ENCODE results near the gene CTSZ.
"Not testable (repeated sequence)": the region's sequence is repeated elsewhere in the genome, so short reads cannot be mapped to it uniquely, and the experiment has no call there.

The CTSZ gene

DNA sequence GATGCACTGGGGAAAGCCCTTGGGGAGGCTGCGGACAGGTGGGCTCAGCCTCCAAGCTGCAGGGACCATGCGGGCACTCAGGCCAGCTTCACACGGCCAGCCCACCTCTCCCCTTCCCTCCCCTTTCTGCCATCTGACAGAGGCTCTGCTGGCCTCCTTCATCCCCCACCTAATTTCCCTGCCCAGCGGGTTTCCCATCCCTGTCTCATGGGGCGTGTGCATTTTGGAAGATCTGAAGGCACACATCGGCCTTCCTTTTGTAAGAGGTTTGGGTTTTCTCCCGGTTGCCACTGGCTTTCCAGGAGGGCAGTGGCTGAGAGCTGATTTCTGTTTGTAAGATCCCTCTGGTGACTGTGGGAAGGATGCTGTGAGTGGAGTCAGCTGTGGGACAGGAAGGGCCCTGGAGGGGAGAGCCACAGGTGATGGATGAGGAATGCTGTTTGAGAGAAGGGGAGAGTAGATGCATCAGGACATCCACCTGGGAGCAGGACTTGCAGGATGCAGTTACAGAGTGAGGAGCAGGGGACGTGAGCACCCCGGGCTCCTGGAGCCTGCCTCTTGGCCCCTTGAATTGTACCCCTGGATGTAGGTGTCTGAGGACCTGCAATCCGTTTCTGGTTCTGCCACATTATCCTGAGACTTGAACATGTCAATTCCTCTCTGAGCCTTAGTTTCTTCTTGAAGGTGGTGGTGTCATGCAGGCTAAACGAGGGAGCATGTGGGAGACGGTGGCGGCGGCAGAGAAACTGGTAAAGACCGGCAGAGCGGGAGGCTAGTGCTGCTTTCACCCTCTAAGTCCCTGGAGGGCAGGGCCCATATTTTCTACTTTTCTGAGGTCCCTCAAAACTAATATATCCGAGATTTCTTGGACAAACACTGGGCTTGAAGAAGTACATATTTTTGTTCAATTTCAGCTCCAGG lies 6.2 kb upstream of the CTSZ start:
- DNase-seq = no peak

DNA sequence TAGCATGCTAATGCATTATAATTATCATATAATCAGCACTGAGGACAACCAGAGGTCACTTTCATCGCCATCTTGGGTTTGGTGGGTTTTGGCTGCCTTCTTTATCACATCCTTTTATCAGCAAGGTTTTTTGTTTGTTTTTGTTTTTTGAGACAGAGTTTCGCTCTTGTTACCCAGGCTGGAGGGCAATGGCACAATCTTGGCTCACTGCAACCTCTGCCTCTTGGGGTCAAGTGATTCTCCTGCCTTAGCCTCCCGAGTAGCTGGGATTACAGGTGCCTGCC lies 4.8 kb upstream of the CTSZ start:
- not testable (repeated sequence) for DNase-seq

DNA sequence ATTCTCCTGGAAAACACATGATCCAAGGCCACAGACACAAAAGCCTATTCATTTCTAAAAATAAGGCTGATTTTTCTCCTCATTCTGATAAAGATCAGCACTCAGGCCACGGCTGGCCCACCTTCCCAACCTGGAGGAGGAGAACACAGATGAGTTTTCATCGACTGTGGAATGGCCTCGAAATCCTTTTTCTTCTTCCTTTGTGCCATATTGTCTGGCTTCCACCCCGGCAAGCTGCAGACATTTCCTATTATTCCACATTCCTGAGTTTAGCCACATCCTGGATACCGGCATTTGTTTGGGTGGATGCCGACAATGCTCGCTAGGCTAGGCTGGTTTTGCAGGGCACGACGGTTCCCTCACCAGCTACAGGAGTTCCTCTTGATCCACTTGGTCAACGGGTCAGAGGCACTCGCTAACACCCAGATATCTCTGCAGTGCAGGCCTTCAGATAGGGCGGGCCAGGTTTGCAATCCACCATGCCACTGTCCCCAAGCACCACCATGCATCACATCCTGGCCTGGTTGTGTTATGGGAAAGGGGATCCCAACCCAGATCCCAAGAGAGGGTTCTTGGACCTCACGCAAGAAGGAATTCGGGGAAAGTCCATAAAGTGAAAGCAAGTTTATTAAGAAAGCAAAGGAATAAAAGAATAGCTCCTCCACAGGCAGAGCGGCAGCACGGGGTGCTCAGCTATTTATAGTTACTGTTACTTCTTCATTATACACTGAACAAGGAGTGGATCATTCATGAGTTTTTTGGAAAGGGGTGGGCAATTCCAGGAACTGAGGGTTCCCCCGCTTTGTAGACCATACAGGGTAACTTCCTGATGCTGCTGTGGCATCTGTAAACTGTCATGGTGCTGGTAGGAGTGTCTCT lies 4.2 kb upstream of the CTSZ start:
- DNase-seq = no peak

DNA sequence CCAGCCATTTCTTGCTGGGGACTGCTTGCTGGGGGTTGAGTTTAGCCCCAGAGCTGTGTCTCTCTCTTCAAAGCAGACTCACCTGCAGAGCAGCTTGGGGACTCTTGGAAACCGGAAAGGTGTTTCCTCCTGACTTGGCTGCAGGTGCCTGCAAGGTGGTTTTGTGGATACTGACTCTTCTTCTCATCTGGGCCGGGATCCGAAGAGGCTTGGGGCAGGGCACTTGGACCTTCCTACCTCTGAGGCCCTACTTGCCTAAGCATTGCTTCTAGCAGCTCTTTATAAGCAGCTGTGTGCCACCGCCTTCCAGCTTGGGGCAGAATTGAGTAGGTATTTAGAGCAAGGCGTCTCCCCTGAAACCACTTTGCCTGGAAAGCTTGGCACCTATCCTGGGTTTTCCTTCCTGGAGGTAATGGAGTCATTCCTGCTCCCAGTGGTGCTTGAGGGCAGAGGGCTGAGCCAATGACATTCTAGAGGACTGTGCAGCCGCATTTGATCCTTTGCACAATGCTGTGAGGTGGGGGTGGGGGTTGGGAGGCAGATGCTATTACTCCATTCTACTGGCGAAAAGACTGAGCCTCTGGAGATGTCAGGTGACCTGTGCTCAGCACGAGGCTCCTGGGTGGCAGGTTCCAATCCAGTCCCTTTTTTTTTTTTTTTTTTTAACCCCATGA lies 3.4 kb upstream of the CTSZ start:
- no peak for DNase-seq

GRCh38 chr20:59008715-59009336 lies 1.8 kb upstream of the CTSZ start:
- DNase-seq = no peak

DNA sequence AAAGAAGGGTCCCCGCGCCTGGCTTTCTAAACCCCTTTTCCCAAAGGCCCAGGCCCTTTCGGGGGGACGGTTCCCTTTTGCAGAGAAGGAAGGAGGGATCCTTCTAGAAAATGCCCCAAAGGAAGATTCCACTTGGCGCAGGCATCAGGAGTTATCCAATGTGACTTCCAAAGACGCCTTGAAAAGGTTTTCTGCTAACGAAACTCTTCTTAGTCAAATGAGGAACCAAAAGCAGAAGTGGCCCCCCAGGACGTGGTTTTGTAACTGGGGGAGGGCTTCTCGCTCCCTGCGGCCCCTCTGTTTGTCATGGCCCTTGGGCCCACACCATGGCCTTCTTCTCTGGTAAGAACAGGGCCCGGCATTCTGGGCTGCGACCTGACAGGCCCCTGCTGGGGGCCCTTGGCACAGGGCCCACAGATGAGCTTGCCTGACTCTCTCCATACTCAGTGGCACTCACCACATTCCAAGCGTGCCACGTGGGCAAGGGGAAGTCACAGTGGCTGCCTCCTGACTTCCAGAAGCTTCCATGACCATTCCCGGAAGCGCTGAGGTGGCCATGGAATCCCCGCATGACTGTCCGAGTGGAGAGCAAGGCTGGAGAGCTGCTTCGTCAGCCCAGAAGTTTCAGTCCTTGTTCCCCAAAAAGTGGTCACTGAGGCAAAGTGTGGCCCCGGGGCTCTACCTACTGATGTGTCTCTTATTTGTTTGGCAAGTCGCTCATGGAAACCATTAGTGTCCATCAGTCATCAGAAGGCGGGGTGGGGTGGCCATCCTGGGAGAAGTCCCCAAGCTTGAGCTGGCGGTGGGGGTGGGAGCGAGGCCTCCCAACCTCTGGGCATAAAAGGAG lies 834 bp upstream of the CTSZ start:
- DNase-seq = peak; percentile 83

DNA sequence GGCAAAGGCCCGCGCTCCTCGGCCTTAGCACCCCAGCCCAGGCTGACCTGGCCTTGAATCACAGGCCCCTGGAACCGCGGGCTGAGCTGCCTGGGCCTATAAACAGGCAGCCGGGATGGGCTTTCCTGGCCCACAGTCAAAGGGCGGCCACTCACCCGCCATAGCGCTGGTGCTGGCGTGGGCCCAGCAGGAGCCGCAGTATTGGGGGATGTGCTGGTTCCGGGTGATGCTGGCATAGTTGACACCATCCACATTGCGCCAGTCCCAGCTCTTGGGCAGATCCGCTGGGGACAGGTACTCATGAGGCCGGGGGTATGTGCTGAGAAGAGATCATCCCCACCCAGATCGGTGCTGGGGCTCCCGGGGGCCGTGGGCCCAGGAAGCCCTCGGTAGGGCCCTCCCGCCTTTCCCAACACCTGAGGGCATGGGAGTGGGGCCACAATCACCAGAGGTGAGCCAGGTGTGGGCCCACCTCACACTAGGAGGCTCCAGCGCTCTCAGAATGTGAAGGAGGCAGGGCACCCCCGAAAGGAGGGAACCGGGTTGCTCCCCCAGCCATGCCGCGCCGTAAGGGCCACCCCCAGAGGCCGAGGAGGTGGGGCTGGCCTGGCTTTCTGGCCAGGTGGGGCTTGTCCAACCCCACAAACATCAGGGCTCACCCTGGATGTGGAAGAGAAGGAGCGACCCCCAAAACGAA lies 739 bp downstream of the CTSZ start:
- no peak for DNase-seq

GRCh38 chr20:59005523-59006166 lies 1.4 kb downstream of the CTSZ start:
- no peak for DNase-seq

DNA sequence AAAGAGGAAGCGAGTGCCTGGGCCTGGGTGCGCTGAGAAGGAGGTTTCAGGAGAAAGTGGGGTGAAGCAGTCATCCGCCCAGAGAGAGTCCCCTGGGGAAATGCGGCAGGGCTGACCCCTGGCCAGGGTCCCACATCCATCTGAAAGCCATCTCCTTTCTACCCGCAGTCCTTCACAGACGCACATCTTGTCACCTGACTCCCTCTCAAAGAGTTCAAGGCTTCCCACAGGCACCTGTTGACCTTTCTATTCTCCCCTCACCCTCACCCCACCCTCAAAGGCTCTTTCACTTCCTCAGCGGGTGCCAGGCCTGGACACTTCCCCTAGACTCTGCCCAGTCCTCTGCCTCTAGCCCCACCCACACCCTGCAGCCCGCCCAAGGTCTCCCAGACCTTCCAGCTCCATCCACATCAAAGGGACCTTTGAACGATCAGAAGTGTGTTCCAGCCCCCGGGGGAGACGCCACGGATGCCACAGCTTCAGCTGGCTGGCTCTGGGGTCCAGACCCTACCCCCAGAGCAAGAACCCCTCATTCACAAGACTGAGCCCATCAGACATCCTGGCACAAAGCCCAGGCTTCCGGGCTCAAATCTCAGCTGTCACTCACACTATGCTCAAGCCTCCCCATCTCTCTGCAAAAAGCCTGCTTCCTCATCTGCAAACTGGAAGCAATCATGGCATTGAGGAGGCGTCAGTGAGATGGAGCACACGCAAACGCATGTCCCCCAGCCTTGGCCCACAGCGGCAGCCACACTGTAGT lies 2.1 kb downstream of the CTSZ start:
- peak; percentile 88 for DNase-seq

- no peak for DNase-seq
Measured at GRCh38 chr20:59004493-59004762, 2.6 kb downstream of the CTSZ start.

GRCh38 chr20:59003836-59004492 lies 3.1 kb downstream of the CTSZ start:
- no peak for DNase-seq

- DNase-seq = no peak
Measured at GRCh38 chr20:59002874-59003399, 4.1 kb downstream of the CTSZ start.

GRCh38 chr20:59002388-59002787 lies 4.7 kb downstream of the CTSZ start:
- no peak for DNase-seq

- DNase-seq = no peak
Measured at GRCh38 chr20:59001449-59002171, 5.4 kb downstream of the CTSZ start.

DNA sequence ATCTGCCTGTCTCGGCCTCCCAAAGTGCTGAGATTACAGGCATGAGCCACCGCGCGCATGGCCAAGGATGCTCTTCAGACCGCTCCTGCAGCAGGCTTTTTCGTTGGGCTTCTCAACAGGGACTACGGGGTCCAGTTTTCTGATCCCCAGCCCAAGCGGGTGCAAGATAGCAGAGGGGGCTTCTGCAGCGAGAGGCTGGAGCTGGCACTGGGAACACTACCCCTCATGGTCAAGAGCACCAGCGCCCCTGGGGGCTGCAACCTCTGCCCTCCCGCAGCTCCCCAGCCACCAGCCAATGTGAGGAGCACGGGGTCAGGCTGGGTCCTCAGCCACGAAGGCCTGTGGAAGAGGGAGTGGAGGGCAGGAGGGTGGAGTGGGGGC lies 6.0 kb downstream of the CTSZ start:
- DNase-seq = no peak

DNA sequence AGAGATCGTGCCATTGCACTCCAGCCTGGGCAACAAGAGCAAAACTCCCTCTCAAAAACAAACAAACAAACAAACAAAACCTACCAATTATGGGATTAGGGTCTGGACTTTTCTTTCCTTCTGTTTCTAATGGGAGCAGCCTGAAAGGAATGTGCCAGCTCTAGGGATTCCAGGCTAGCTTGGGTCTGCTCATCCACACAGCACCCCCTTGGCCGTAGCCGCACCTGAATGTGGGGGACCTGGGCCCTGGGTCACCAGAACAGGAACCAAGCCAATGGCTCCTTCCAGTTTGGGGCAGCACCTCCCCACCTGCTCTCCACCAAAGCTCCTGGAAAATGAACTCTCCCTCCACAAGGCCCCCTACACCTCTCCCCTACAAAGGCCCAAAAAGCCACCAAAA lies 6.7 kb downstream of the CTSZ start:
- no peak for DNase-seq

GRCh38 chr20:58998656-58999055 lies 8.4 kb downstream of the CTSZ start:
- no peak for DNase-seq

DNA sequence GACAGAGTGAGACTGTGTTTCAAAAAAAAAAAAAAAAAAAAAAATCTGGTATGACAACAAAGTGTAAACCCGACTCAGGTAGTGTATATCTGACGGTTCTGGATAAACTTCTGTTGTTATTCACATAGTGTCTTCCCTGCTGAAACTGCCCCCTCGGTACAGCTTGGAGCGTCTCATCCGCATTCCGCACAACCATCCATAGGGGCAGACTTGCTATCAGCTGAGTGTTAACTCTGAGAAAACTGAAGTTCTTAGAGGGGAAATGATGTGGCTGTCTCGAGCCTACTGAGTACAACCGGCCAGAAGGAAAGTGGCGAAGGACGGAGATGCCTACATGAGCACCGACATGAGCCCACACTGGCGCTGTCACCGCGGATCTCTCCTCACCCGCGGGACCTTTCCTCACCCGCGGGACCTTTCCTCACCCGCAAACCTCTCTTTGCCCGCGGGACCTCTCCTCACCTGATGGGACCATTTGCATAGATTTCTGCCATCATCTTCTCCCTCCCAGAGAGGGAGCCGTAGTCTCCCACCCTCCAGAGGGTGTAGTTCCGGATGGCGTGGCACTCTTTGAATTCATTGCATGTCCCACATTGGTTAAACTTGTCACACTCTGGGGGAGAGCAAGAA lies 9.8 kb downstream of the CTSZ start:
- DNase-seq = no peak

GRCh38 chr20:58996226-58996611 lies 10.8 kb downstream of the CTSZ start:
- no peak for DNase-seq
